ENCODE data around the gene DNAJB8.
A peak's percentile ranks its signal among the peaks of the same experiment; 100 is the strongest.

DNAJB8 gene

DNA sequence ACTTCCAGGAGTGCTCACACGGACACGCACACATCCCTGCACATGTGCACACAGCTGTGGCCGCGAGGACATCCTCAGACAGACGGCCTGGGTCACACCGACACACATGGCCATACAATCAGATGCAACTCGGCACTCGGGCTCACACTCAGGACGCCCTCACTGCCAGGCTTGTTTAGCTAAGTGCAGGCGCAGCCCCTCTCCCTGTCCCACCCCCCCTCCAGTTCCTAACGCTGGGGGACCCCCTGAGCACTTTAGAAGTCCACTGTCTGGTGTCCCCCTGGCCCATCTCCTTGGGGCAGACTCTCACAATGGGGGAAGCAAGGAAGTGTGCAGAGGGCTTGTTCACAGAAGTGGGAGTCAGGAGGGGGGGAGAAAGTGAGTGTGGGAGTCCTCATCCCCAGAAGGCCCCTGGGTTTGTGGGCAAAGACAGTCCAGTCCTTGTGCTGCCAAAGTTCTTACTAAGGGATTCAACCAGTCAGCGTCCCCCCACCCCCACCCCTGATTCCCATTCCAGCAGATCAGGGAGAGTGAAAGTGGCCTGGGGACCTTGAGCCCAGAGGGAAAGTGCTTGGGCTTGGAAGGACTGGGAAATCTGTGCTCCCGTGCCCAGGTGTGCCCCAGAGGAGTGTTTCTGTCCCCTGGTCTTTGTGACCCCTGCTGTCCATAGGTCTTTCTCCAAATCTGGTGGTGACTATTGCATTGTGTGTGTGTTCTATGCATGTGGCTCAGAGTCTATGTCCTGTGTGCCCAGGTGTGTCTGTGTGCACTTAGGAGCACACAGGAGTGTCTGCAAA lies 27.1 kb upstream of the DNAJB8 start:
- DNase-seq, result no peak

DNA sequence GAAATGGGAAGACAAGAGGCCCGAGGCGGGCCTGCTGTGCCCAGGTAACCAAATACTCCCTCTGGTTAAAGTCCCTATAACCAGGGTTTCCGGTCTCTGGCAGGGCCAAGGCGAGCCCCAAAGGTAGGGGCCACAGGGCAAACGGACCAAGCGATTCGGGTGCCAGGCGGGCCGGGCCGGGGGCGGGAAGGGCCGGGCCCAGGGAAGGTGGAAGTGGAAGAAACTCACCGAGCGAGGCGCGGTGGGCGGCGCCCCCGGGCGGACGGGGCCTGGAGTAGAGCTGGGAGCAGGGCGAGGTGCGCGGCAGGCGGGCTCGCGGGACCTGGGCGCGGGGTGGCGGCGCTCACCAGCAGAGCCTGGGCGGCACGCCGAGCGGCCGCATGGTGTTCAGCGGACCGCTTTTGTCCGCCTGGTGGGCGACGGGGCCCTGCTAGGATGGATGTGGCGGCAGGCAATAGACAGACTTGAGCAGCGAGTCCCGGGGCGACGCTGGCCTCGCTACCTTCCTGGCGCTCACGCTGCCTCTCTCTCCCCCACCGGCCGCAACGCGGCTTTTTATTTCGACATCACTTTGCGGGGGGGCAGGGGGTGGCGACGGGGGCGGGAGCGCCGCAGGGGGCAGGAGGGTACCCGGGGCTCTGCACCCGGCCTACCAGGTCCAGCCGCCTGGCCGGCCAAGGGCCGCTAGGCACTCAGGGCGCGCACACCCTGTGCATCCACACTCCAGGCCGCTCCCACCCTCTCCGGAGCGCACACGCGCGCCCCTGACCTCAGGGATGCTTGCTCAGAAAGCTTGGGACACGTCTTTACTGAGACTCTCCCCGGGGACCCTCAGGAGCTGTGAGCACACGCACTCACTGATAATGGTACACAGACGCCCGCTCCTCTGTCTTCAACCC lies 26.2 kb upstream of the DNAJB8 start, which contains the start of gene GATA2:
Gene GATA2, minus strand, starts transcription at position 531 of the 899 bp plus-strand sequence. CDS start 6,170 bp downstream, outside the sequence.
- no peak for DNase-seq

DNA sequence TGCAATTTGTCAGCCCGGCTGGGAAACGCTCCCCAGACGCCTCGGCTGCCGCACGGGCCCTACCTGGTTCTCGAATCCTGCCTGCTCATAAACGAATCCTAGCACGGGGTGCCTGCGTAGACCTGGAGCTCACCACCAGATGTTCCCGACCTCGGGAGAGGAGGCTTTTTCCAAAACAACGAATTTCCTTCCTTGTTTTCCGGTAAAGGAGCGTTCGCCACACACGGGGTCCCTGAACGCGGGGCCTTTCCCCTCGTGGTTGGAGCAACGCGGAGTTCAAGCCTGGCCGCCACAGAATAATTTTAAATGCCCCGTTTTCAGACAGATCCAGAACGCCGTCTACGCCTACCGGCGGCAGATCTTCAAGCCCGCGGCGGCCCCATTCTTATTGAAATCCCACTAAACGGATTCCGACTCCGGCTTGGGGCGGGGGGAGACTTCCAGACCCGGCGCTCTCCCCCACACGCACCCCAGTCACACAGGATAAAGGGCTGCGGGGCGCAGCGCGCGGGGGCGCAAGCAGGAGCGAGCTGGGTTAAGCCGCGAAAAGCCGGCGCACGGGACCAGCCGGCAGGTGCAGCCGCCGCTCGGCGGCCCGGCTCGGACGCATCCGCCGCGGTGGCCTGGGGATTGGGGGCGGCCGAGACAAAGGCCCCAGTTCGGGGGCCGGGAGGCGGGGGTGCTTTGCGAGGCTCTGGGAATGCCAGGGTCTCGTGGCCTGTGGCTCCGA lies 25.4 kb upstream of the DNAJB8 start:
- no peak for DNase-seq

DNA sequence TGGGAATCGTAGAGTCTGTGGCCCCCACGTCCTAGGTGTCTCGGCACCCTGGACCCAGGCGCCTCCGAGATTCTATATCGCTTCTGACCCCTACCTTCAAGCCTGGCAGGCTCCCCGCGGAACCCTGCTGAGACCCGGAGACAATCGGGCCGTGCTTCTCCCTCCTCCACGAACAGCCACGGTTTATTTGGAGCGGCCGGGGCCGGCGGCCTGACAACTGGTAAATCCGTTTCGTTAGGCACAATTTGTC lies 24.9 kb upstream of the DNAJB8 start:
- no peak for DNase-seq

DNA sequence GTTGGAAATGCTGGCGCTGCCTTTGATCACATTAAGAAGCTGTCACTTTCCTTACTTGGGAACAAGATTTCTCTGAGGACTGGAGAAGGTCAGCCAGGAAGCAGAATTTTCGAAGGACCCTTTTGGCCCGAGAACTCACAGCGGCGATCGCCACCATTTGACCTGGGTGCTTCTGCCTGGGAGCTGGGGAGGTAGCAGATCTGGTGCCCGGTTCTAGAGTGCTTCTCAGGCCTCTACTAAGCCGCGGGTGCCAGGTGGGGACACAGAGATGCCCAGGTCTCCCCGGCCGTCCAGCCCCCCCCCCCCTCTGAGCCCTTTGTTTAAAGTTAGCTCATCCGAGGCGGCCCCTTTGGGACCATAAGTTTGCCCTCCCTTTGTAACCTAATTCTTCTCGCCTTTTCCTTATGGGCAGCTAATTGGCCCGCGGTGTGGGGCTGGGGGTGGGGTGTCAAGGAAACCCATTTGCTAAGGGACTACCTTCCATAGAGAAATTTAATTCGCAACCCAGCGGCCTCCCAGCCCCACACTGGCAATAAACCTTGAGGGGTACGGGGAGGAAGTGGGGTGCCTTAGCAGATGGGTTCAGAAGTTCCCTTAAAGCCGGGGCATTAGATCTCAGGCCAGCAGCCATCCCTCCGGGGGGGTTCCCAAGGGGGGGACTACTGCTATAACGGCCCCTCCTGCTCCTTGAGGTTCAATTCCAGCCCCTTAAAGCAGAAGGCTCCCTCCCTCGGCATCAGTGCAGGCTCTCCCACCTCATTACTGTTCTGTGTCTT lies 24.4 kb upstream of the DNAJB8 start:
- DNase-seq, result no peak

DNA sequence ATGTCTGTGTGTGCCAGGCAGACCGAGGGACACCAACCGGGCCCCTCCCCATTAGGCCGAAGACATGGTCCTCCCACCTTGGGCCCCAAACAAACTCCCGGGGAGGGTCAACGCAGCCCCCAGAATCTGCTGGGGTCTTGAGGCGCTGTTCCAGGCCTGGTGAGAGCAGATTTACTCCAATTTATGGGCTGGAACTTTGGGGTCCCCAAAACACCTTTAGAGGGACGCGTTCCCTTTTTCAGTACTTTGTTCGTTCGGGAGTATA lies 23.9 kb upstream of the DNAJB8 start:
- DNase-seq, result no peak

DNA sequence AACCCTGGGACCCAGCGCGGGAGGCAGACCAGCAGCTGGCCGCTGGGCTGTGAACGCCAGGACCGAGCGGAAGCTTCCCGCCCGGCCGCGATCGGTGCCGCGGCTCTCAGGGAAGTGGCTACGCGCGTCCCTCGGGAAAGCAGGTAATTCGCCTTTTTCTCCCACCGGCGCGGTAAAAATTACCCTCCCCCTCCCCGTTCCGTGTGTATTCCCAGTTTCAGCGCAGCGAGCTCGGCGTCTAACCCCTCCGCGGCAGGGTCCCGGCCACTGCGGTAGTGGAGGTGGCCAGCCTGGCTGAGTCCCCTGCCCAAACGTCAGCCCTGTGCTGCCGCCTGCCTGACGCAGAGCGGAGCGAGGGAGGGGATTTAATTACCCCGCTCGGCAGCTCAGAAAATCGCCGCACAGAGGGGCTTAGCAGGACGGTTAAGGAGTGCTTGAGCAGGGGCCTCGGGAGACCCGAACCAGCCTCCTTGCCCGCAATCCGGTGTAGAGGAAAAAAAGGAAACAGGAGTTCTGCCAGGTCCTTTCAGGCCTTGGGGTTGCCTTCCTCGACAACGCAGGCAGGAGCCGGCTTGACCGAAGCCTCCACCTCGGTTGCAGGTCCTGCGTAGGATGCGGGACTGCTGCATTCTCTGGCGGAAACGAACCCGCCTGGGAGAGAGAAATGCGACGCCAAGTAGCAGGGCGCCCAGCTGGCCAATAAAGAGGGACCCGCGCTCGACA lies 23.4 kb upstream of the DNAJB8 start:
- DNase-seq, result no peak

DNA sequence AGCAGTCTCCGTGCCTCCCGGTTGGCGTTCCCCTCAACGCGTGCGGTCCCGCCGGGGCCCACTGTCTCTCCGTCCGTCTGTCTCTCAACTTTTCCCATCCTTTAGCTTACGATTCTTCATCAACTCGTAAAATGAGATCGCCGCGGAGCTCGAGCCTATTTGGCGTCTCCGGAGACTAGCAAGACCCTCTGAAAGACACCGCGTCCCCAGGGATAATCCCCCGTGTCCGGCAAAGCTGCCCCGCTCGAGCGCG lies 22.9 kb upstream of the DNAJB8 start:
- no peak for DNase-seq

DNA sequence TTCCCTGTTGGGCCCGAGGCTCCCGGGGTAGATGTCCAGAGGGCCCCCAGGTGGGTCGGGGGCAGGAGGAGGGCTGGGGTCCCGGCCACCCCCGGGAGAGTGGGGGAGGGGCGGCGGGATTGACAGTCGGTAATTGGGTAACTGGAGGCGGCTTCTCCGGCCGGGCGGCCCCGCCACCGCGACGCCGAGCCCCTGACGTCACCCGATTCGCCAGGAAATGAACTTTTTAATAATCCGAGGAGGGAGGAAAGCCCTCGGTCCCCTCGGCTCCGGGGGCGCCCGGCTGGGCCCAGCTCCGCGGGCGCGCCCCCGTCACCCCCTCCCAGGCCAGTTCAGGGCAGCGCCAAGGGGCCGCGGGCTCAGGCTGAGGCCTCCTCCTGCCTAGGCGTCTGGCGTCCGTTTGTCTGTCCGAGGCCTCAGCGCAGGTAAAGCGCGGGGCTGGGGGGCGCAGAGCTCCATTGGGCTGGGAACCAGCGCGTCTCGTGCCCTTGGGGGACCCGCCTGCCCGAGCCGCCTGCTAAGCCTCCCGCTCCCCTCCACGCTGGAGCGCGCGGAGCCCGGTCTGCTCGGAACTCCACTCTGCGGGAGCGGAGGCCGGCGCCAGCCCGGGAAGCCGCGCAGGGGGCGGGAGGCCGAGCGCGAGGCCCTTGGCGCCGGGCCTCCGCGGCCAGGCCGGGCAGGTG lies 22.4 kb upstream of the DNAJB8 start:
- peak; percentile 49 for DNase-seq

DNA sequence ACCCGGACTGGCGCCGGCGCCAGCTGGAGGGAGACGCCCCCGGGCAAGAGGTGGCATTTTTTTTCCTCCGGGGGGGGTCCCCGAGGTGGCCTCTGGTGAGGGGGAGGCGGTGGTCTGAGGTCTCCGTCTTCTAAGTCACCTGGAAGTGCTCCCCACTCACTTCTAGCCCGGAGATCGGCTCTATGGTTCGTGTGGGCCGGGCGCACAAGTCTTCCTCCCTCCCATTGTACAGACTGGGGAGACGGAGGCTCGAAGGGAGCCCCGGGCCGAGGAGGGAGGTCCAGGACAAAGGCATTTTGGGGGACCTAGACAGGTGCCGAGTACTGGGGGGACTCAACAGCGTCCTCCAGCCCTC lies 21.9 kb upstream of the DNAJB8 start:
- DNase-seq, result no peak

DNA sequence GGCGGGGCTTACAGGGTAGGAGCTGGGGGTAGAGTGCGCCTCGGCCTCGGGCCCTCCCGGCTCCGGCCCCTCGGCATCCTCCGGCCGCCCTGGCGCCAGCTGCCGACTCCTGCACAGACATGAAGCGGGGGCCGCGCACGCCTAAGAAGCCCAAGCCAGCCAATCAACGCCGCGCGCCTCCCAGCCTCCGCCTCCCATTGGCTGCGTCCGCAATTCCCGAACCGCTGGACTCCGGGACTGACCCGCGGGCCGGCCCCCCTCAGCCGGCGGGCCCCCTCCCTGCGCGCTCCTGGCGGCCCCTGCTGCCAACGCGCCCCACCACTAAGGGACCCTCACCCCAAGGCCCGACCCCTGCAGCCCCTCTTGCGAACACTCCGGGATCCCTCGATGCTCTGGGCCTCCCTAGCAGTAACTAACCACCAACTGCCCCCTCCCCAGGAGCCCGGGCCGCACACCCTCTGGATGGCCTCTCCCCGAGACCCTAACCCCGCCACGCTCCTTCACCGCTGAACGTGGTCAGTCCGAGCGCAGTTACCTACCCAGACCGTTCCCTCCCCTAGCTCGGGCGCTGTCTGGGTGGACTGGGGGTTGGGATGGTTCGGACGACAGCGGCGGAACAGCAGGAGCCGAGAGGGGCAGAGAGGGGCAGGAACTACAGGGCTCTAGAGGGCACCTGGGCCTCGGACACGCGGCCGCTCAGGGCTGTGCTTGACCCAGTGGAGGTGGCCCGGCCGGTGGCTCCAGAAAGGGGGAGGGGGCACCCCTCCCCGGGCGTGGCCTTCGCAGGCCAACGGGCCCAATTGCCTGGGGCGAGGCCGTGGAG lies 21.3 kb upstream of the DNAJB8 start:
- DNase-seq, result peak; percentile 54

DNA sequence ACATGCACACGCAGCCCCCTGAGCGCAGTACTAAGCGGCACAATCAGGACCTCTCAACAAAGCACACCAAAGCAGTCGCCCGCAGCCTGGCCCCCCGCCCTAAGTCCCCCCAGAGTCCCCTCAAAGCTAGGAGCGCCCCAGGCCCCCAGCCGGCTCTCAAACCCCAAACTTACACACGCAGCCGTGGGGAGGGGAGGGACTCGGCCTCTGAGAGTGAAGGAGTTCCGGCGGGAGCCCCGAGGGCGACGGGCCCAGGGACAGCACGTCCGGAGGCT lies 20.8 kb upstream of the DNAJB8 start:
- DNase-seq, result no peak

DNA sequence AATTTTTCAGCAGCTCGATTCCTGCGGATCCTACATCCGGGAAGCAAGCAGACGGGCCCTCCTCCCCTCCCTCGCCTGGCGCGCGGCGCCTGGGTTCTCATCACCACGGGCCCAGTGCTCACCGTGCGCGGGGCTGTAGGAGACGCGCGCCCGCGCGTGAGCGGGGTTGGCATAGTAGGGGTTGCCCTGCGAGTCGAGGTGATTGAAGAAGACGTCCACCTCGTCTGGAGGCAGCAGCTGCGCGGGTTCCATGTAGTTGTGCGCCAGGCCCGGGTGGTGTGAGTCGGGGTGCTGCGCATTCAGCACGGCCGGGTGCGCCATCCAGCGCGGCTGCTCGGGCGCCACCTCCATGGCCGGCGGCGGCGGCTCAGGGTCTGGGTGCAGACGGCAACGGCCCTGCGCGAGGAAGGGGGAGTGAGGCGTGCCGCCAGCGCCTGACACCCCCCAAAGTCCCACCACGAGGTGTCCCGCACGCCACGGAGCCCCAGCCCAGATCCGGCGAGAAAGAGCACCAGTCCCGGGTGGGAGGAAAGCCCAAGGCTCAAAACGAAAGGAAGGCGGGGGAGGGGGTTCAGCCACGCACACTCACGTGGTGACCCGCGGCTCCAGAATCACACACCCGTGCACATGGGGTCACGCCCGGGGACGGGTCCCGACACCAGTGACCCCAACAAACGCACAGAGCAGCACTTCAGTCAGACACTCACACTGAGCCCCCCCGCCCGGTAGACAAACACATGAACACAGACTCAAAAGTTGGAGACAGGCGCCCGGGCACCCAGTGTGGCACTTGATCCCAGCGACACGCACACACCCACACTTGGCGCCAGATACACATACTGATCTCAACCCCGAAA lies 20.2 kb upstream of the DNAJB8 start:
- no peak for DNase-seq

DNA sequence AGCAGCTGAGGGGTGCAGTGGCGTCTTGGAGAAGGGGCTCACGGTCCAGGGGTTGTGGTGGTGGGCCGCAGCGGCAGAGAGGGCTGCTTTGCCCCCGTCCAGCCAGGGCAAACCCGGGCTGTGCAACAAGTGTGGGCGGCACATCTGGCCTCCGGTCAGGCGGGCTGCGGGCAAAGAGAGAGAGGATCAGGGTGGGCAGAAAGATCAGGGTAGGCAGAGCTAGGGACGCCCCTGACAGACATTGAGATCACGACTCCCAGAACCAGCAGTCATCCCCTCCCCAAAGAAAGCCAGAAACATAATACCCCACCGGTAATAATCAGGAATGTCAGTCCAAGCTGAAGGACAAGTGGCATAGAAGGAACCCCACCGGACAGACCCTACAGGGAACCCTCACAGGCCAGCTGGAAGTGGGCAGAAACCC lies 19.5 kb upstream of the DNAJB8 start:
- DNase-seq, result no peak

DNA sequence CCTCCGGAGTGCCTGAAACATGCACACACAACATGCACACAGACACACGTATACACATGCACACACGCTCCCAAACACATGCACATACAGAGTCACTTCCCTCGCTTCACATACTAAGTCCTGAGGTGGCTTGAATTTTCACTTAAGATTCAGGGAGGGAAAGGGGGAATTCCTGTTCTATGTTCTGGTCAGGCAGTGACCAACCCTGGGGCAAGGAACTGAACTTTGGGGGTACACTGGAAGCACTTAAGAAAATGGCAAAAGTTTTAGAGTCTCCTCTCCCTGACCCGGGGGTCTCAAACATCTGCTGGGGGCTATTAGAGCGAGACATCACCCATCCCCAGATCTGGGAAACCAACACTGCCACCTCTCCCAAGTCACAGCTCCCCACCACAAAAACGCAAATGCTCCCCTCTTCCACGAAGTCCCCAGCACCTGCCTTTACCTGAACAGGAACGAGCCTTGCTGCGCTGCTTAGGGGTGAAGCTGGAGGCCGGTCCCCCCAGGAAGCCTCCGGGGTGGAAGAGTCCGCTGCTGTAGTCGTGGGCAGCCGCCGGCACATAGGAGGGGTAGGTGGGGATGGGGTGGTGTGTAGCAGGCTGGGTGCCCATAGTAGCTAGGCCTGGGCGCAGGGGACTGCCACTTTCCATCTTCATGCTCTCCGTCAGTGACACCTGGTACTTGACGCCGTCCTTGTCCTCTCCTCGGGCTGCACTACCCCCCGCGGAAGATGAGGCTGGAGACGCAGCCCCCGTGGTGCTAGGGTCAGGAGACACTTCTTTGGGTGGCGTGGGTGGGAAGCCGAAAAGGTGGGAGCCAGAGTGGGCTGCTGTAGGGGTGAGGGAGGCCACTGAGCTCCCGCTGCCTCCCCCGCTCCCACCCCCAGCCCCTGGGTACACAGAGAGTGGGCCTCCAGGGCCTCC lies 18.9 kb upstream of the DNAJB8 start:
- no peak for DNase-seq

DNA sequence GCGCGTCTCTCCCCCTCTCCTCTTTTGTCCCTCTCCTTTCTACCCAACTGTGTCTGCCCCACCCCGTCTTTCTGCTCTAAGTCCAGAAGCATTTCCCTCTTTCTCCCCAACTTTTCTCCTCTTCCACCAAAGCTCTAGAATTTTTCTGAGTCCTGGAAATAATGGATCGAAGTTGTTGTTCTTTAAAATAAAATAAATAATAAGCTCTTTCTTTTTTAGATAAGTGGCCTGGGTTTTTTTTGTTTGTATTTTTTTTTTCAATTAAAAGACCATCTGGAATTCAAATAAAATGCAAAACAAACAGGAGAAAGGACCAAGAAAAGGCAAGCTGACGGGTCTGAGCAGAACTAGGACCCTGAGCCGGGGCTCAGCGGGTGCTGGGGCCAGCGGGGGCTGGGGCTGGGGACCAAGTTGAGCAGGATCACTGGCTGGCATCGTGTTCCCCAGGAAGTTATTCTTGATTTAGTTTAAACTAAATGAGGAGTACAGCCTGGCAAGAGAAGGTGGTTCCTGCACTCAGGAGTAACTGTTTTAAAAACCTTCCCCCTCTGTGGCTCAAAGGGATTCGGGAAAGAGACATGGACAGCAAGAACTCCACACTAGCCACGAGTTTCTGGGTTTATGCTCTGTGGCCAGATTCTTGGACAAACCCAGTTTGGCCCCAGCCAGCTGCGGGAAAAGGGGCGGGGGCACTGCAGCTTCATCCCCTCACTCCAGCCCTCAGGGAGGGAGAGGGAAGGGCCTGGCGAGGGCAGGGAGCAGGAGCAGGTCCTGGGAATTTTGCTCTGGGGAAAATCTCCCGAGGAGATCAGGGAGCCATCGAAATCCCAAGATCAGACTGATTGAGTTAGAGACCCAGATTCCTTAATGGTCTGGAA lies 18.0 kb upstream of the DNAJB8 start:
- DNase-seq, result no peak

DNA sequence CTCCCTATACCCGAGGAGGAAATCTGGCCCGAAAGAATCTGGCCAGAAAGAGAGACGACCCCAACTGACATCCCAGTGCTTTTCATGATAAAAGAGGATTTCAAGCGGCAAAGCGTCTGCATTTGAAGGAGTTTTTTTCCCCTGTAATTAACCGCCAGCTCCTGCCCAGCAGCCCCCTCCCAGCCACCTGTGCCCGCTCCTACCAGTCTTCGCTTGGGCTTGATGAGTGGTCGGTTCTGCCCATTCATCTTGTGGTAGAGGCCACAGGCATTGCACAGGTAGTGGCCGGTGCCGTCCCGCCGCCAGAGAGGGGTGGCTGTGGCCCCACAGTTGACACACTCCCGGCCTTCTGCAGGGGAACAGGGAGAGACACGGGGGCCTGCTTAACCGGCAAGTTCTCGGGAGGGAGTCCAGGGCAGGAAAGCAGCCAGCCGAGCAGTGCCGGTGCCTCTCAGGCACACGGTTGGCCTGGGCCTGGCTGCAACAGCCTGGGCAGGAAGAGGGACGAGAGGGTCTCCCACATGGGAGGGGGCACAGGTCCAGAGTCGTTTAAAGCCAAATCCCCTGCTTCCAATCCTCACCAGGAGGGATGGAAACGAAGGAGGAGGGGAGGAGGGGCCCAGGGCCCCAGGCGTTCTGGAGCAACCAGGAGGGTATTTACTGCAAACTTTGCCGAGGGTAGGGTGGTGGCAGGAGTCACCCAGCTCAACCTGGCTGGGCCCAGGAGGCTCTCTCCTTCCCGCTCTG lies 17.1 kb upstream of the DNAJB8 start:
- no peak for DNase-seq

Measured in NCI-H1048 (cell line).